Ramos (cell line): ENCODE results near the gene BICDL2.

Source experiments
- in situ Hi-C: fragments of 300-500 bp; cut with MboI; formaldehyde crosslinking; loops from one replicate; pipeline ENCODE4 v1.14.3; 2022; ENCODE audit warnings: low sequenced_read_pairs; ENCODE audit not compliant: unreplicated experiment

The BICDL2 gene

DNA sequence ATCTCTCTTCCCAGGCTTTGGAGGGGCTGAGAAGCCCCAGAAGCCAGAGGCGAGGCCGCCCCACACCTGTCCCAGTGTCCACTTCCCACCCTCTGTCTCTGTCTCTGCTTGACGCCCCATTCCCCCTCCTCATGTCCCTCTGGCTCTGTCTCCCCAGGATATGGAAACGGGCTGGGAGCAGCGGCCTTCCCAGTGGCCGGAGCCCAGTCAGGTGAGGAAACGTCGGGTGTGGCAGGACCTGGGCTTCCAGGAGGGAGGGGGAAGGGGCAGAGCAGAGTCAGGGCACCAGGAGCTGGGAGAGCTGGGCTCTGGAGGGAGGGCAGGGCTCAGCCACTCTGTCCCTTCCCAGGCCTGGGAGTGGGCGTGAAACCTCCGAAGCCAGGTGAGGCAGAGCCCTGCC lies 45.9 kb downstream of the BICDL2 start:
- in situ Hi-C loops = no loop called here

DNA sequence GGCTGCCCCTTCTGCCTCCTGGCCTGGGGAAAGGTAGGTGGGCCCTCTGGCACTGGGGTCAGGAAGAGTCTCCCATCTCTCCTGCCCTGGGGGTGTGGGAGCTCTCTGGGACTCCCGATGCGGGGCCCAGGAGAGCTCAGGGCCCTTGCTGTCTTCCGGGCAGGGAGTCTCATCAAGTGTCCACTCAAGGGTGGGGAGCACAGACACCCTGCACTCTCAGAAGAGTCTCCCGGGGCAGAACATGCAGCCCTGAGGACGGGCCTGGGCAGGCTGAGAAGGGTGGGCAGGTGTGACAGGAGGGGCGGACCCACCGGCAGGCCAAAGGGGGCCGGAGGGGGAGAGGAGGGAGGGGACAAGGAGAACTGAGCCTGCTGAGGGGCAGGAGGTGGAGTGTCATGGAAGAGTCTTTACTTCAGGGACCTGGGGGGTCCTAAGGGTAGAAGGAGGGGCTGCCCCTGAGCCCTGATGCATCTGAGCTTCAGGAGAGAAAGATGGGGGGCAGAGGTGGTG lies 48.1 kb downstream of the BICDL2 start:
- in situ Hi-C loops = no loop called here

DNA sequence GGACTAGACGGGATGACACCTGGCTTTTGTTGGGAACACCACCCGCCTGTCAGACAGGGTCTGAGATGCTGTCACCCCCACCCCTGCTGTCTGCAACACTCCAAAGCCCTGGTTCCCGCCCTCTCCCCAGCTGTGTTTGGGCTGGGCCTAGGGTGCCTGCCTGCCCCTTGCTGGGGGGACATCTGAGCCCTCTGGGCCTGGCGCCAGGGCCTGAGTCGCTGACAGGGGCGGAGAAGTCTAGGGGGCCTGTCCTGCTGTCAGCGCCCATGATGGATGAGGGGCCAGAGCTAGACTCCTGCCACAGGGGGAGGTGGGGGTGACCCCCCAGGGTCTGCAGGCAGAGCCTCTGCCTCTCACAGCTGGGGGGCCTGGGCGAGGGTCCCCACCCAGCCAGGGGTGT lies 48.9 kb downstream of the BICDL2 start:
- in situ Hi-C loops = no loop called here

DNA sequence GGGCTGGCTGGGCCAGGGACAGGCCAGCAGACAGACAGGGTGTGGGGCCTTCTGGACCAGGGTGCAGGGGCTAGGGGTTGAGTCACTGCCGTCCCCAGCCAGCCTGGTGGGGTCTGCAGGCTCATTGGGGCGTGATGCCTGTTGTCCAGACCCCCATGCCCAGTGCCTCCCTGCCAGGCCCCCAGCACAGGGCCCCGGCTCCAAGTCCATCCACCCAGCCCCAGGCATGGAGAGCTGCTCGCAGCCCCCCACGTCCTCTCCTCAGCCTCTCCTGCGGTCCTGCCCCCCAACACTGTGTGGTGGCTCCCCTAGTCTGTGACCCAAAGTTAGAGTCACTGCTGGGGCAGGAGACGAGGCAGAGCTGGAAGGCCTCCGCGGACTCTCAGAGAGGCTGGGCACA lies 49.5 kb downstream of the BICDL2 start:
- in situ Hi-C loops = no loop called here

DNA sequence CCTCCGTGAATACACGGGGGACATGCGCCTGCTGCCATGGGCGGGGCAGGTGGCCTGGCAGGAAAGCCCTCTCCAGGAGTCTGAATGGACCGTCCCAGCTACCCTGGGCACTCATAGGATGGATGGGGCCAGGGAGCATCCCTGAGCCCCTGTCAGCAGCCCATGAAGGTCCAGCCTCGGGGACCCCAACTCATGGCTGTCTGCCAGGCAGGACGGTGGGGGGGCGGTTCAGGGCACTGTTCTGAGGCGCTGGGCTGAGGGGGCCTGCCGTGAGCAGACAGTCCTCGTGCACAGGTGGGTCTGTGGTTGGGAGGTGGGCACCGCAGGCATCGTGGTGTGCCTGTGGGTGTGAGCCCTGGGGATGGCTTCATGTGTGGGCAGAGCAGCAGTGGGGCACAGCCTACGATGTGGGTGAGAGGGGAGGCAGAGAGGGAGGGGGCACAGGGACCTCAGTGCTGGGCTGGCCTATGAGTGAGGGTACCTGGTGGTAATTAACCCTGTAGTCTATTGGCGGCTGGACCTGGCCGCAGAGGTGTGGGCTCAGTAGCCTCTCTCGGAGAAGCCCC lies 50.0 kb downstream of the BICDL2 start:
- in situ Hi-C loops = no loop called here

DNA sequence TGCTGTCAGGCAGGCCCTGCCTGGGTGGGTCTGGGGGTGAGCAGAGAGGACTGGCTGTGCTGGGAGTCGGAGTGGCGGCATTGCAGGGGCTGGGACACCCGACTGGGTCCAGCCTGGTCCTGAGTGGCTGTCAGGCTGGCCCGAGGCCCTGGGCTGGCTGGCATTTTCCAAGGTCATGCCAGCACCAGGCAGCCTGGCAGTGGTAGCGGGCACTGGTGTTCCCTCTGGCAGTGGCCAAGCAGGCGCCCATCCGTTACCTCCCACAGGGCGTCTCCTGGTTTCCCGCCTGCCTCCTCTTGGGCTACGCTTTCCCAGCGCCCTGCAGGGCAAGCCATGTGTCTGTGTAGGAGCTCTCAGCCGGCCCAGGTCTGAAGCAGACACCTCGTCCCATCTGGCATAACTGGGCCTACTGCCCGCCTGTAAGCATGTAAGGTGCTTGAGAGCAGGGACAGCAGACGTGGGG lies 50.8 kb downstream of the BICDL2 start:
- in situ Hi-C loops = no loop called here

DNA sequence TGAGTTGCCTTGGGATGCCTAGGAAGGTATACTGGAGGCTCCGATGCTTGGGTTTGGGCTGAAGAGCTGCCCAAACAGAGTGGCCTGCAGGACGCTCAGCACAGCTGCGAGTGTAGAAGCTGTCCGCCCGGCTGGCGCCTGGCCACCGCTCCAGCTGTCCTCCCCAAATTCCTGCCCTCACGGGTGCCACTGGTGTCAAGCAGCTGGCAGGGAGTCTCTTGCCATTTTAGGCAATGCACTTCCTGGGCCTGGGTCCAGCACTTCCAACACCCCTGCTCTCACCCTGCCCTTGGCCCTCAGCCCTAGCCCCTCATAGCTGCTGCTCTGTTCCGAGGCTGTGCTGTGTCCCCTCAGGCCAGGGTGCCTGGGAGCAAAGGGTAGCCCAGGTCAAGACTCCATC lies 51.3 kb downstream of the BICDL2 start:
- in situ Hi-C loops = no loop called here

DNA sequence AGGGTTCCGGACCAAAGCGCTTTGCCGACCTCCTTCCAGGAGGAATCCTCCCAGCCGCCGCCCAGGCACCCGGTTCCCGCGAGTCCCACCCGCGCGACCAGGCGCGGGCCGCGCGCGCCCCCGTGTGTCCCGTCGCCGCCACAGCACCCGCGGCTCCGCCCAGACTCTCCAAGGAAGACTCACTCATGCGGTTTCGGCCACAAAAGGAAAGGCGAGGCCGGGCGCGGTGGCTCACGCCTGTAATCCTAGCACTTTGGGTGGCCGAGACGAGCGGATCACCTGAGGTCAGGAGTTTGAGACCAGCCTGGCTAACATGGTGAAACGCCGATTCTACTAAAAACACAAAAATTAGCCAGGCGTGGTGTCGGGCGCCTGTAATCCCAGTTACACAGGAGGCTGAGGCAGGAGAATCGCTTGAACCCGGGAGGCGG lies 53.0 kb downstream of the BICDL2 start:
- in situ Hi-C loops = no loop called here

DNA sequence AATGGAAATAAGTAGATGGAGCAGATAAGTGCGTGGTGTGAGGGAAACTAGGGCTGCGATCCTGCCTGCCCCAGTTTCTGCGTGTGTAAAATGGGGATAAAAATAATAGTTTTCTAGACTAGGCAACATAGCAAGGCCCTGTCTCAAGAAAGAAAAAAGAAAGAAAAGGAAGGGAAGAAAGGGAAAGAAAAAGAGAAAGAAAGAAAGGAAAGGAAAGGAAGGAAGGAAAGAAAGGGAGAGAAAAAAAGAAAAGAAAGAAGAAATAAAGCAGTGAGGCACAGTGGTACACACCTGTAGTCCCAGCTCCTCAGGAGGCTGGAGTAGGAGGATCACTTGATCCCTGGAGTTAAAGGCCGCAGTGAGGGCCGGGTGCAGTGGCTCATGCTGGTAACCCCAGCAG lies 54.3 kb downstream of the BICDL2 start:
- in situ Hi-C loops = no loop called here

DNA sequence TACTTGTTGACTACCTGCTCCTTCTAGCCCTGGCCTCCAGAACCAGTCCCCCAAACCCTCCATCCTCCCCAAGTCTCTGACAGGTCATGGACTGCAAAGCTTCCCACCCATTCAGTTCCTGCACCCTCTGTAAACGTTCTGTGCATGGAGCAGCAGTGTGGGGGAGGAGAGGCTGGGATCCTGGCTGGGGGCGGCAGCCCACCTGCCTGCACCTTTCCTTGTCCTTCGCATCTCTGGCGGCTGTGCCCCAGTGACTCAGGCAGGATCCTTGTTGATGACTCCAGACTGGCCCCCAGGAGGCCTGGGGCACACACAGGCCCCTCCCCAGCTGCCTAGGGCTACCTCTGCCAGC lies 54.9 kb downstream of the BICDL2 start:
- in situ Hi-C loops = no loop called here

DNA sequence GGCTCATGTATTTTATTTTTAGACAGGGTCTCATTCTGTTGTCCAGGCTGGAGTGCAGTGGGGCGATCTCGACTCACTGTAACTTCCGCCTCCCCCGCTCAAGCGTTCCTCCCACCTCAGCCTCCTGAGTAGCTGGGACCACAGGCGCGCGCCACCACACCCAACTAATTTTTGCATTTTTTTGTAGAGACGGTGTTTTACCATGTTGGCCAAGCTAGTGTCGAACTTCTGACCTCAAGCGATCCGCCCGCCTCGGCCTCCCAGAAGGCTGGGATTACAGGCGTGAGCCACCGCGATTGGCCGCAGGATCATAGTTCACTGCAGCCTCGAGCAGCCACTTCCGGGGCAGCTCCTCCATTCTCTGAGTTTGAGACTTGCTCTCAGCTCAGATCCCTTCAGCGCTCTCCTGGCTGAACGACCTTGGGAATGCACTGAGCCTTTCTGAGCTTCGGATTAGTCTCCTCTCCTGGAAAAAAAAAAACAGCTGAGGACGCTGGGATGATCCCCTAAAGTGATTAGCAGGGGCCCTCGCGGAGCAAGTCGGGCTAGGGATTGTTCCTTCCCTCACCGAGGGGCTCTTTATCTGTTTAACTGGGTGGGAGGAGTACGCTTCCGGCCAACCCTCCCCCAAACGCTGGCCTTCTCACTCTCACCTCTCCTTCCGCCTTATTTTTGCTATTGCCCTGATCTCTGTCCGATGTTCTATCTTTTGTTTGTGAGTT lies 55.4 kb downstream of the BICDL2 start:
- in situ Hi-C loops = no loop called here

DNA sequence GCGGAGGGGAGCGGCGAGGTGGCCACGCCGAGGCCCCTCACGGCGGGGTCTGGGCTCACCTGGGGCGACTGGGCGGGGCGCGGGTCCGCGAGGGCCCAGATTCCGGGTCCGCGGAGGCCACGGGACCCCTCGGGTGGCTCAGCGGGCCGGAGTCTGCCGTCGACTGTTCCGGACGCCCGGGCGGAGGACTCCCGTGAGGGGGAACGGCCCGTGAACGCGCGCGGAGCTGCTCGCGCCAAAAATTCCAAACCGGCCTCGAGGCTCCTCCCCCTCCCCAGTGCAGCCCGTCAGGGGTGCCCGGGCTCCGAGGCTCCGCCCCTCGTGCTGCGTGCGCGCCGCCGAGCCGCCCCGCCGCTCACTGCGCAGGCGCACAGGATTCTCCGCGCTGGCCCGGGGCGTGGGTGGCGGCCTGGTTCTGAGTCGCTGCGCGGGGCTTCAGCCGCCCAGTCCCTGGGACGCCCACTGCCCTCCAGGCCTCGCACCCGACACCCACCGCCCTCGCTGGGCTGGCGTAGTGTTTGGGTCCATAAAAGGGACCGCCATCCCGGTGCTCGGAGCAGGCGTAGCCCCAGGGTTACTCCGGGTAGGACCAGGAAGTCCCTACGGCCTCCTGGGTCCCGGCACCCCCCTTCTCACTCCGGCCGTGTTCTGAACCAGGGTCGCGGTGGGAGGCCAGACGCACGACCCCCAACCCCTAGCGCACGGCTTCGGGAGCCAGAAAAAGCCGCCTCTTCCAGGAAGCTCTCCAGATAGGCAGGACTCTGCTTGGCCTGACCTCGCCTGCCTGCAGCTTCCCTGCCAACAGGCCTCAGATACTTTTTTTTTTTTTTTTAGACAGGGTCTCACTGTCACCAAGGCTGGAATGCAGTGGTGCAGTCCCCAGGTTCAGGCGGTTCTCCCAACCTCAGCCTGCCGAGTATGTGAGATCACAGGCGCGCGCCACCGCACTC lies 56.2 kb downstream of the BICDL2 start, which contains the start of gene PKMYT1:
Gene PKMYT1, minus strand, starts transcription at position 220 of the 950 bp plus-strand sequence. CDS start 789 bp downstream, outside the sequence.
- in situ Hi-C loops = no loop called here

DNA sequence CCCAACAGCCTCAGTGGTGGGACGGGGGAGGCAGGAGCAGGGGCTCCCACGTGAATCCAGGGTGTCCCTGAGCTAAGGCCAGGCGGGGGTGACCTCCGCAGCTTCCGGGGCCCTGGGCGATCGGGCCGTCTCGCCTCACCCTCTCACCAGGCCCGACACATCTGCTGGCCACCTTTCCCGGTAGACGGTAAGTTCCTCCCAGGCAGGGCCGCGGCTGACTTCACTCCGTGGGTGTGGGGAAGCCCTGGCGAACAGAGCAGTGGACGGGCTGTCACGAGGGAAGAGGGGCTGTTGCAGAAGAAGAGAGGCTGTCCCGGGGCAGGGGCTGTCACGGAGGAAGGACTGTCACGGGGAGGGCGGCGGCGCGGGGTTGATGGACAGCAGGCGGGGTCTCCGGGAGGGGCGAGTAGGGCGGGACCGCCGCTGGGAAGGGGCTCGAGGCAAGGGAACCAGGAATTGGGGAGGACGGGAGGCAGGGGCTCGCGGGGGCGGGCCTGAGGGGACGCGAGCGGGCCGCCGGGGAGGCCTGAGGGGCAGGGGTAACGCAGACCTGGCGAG lies 57.0 kb downstream of the BICDL2 start:
- in situ Hi-C loops = no loop called here
